H9 (cell line): ENCODE results near the gene SMAD6. TPM values are rescaled to one million over a fixed set of nuclear protein-coding genes. Genes with fewer than 3 reads are reported as not detected.

Experiments
- DNase-seq: peaks from one replicate; pipeline ENCODE4 v3.0.0-alpha.2; 2017
- H2AFZ ChIP-seq: one replicate; pipeline ENCODE4 v1.6.1; 2013; ENCODE audit warnings: mild to moderate bottlenecking, low read length, control low read depth, moderate library complexity
- H2AK5ac ChIP-seq: 2 replicates; pipeline ENCODE4 v1.6.1; 2013; ENCODE audit warnings: low read length, control low read depth, mixed read lengths; ENCODE audit not compliant: insufficient read length
- H2BK120ac ChIP-seq: one replicate; pipeline ENCODE4 v1.6.1; 2013; ENCODE audit warnings: low read depth, mild to moderate bottlenecking, low read length, control low read depth, inconsistent platforms; ENCODE audit not compliant: poor library complexity, severe bottlenecking
- H2BK12ac ChIP-seq: 2 replicates; pipeline ENCODE4 v1.6.1; 2013; ENCODE audit warnings: low read length, control low read depth, mixed read lengths, low read depth; ENCODE audit not compliant: insufficient read length
- H2BK15ac ChIP-seq: 2 replicates; pipeline ENCODE4 v1.6.1; 2013; ENCODE audit warnings: low read depth, low read length, control low read depth
- H2BK20ac ChIP-seq: one replicate; pipeline ENCODE4 v1.6.1; 2013; ENCODE audit warnings: low read depth, mild to moderate bottlenecking, low read length, control low read depth, inconsistent platforms; ENCODE audit not compliant: poor library complexity, severe bottlenecking
- H2BK5ac ChIP-seq: 2 replicates; pipeline ENCODE4 v1.6.1; 2013; ENCODE audit warnings: low read length, control low read depth, mixed read lengths; ENCODE audit not compliant: insufficient read length
- H3K14ac ChIP-seq: 2 replicates; pipeline ENCODE4 v1.6.1; 2013; ENCODE audit warnings: low read length, control low read depth; ENCODE audit not compliant: insufficient read depth
- H3K18ac ChIP-seq: 2 replicates; pipeline ENCODE4 v1.6.1; 2013; ENCODE audit warnings: low read depth, mild to moderate bottlenecking, mixed read lengths, low read length, control low read depth; ENCODE audit not compliant: insufficient read length
- H3K23ac ChIP-seq: 2 replicates; pipeline ENCODE4 v1.6.1; 2013; ENCODE audit warnings: low read length, control low read depth, mixed read lengths, low read depth; ENCODE audit not compliant: insufficient read length
- H3K23me2 ChIP-seq: 2 replicates; pipeline ENCODE4 v1.6.1; 2013; ENCODE audit warnings: low read depth, mild to moderate bottlenecking, mixed read lengths, low read length, control low read depth; ENCODE audit not compliant: insufficient read length, poor library complexity, severe bottlenecking
- H3K27ac ChIP-seq: 2 replicates; pipeline ENCODE4 v1.5.1; 2013; ENCODE audit warnings: low read length, control low read depth, mixed read lengths, low read depth; ENCODE audit not compliant: insufficient read length
- H3K27me3 ChIP-seq: 2 replicates; pipeline ENCODE4 v1.6.1; 2013; ENCODE audit warnings: low read length, control low read depth, inconsistent platforms; ENCODE audit not compliant: insufficient read depth
- H3K4ac ChIP-seq: 2 replicates; pipeline ENCODE4 v1.6.1; 2013; ENCODE audit warnings: low read depth, mild to moderate bottlenecking, control low read depth, inconsistent platforms, low read length, moderate library complexity
- H3K4me1 ChIP-seq: 2 replicates; pipeline ENCODE4 v1.6.1; 2013; ENCODE audit warnings: low read length, control low read depth, inconsistent platforms; ENCODE audit not compliant: insufficient read depth
- H3K4me2 ChIP-seq: 2 replicates; pipeline ENCODE4 v1.6.1; 2013; ENCODE audit warnings: low read length, control low read depth, mixed read lengths; ENCODE audit not compliant: insufficient read length, insufficient read depth
- H3K56ac ChIP-seq: 2 replicates; pipeline ENCODE4 v1.6.1; 2013; ENCODE audit warnings: low read depth, mild to moderate bottlenecking, mixed read lengths, low read length, control low read depth; ENCODE audit not compliant: insufficient read length
- H3K79me1 ChIP-seq: 2 replicates; pipeline ENCODE4 v1.6.1; 2013; ENCODE audit warnings: low read depth, mild to moderate bottlenecking, moderate library complexity, low read length, control low read depth, inconsistent platforms; ENCODE audit not compliant: insufficient read depth, poor library complexity, severe bottlenecking
- H3K79me2 ChIP-seq: 2 replicates; pipeline ENCODE4 v1.6.1; 2013; ENCODE audit warnings: low read length, control low read depth, inconsistent platforms; ENCODE audit not compliant: insufficient read depth
- H3K9ac ChIP-seq: 2 replicates; pipeline ENCODE4 v1.6.1; 2013; ENCODE audit warnings: low read length, control low read depth, mixed read lengths; ENCODE audit not compliant: insufficient read length; ENCODE audit errors: extremely low read depth
- H3K9me3 ChIP-seq: one replicate; pipeline ENCODE4 v1.6.1; 2013; ENCODE audit warnings: low read depth, low read length, inconsistent platforms; ENCODE audit not compliant: control insufficient read depth
- H3T11ph ChIP-seq: one replicate; pipeline ENCODE4 v1.6.1; 2013; ENCODE audit warnings: mild to moderate bottlenecking, low read length, control low read depth, inconsistent platforms
- H4K20me1 ChIP-seq: one replicate; pipeline ENCODE4 v1.6.1; 2013; ENCODE audit not compliant: control insufficient read depth, insufficient read length, insufficient read depth
- H4K5ac ChIP-seq: 2 replicates; pipeline ENCODE4 v1.6.1; 2013; ENCODE audit warnings: low read depth, mild to moderate bottlenecking, mixed read lengths, low read length, control low read depth; ENCODE audit not compliant: insufficient read length
- H4K8ac ChIP-seq: replicated peaks from 2 replicates; pipeline ENCODE4 v1.6.1; 2013; ENCODE audit warnings: low read length, control low read depth, mixed read lengths, low read depth; ENCODE audit not compliant: insufficient read length
- H4K91ac ChIP-seq: 2 replicates; pipeline ENCODE4 v1.6.1; 2013; ENCODE audit warnings: low read depth, mild to moderate bottlenecking, moderate library complexity, mixed read lengths, low read length, control low read depth; ENCODE audit not compliant: insufficient read length
- H3K27ac Mint-ChIP-seq, 3 experiments: 2 replicates in 2 of 3; 3 replicates in 1 of 3; pipeline ENCODE4 v1.8.0; 2020 to 2021; ENCODE audit warnings: mixed read lengths in 3 of 3, mild to moderate bottlenecking in 1 of 3, moderate library complexity in 1 of 3
- H3K27me3 Mint-ChIP-seq: 2 replicates; pipeline ENCODE4 v1.8.0; 2021; ENCODE audit warnings: low read depth, mild to moderate bottlenecking, moderate library complexity, mixed read lengths
- H3K36me3 Mint-ChIP-seq, 3 experiments: 2 replicates in 2 of 3; 3 replicates in 1 of 3; pipeline ENCODE4 v1.8.0; 2020 to 2021; ENCODE audit warnings: low read depth in 3 of 3, mixed read lengths in 3 of 3; ENCODE audit not compliant: insufficient read depth in 1 of 3
- H3K4me1 Mint-ChIP-seq, 2 experiments: 2 replicates each; pipeline ENCODE4 v1.8.0; 2020; ENCODE audit warnings: mixed read lengths in 2 of 2
- H3K4me3 Mint-ChIP-seq, 2 experiments: 2 replicates in 1 of 2; 3 replicates in 1 of 2; pipeline ENCODE4 v1.8.0; 2020 to 2021; ENCODE audit warnings: mild to moderate bottlenecking in 2 of 2, mixed read lengths in 2 of 2, moderate library complexity in 1 of 2
- H3K9me3 Mint-ChIP-seq, 2 experiments: 2 replicates in 1 of 2; 3 replicates in 1 of 2; pipeline ENCODE4 v1.8.0; 2020; ENCODE audit warnings: mild to moderate bottlenecking in 2 of 2, mixed read lengths in 2 of 2, moderate library complexity in 1 of 2
- whole genome bisulfite sequencing: extraction: QIAGEN DNeasy Blood & Tissue Kit; methylation state at CpG from one replicate; pipeline ENCODE4 v1.1.7; 2013; ENCODE audit warnings: missing lambda C conversion rate, low lambda C conversion rate, mixed read lengths; ENCODE audit not compliant: insufficient read length; ENCODE audit errors: extremely low coverage; 5-methylcytosine and 5-hydroxymethylcytosine counted together
- total RNA-seq: library from RNA; stranded (reverse); gene quantifications from 2 replicates; pipeline ENCODE4 v1.2.1, GENCODE V29; 2021
- TF ChIP-seq, protein P1 (sequence below): fragments of 200-600 bp; sonication (generic); conservative IDR thresholded peaks from 3 replicates; pipeline ENCODE4 v1.8.0; 2021; ENCODE audit warnings: antibody characterized with exemption, mild to moderate bottlenecking

SMAD6 gene
- total RNA-seq, 1 experiment from 2014 or later: 6.0 TPM

DNA sequence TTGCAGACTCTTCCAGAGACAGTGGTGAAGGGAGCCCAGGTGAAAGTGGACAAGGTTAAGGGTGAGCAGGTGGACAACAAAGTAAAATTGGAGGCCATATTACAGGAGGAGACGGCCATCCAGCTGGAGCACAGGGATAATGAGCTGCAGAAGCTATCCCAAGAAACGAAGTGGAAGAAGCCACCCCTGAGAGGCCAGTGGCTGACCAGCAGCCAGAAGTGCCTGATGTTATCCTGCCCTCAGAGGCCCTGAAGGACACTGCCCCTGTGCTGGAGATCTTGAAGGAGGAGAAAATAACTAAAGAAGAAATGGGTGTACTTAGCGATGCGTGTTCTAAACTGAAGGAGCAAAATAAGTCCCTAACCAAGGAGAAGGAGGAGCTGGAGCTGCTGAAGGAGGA, 107.6 kb downstream of the SMAD6 start:
- H3K4ac ChIP-seq: no peak overlapping the region
- no peaks in the 10 kb centered on the region for H3K79me1 ChIP-seq
- no peak overlapping the region for H4K8ac ChIP-seq
- no peaks in the 10 kb centered on the region for H4K20me1 ChIP-seq
- H3K9ac ChIP-seq: no peak overlapping the region
- no peak overlapping the region for H3K56ac ChIP-seq
- no peak overlapping the region for H3K4me2 ChIP-seq
- H3K27ac Mint-ChIP-seq: no peak overlapping the region
- H4K91ac ChIP-seq: no peak overlapping the region
- no peak overlapping the region for H3K23ac ChIP-seq
- no peak overlapping the region for H3K18ac ChIP-seq
- H3K4me3 Mint-ChIP-seq: no peak overlapping the region
- no peaks in the 10 kb centered on the region for H3K27me3 ChIP-seq
- H3K4me1 ChIP-seq: no peaks in the 10 kb centered on the region
- no peak overlapping the region for H2BK20ac ChIP-seq
- no peaks in the 10 kb centered on the region for H3K9me3 ChIP-seq
- H3K79me2 ChIP-seq: no peaks in the 10 kb centered on the region
- no peak overlapping the region for H2BK12ac ChIP-seq
- no peak overlapping the region for H2BK120ac ChIP-seq
- no peak overlapping the region for H3K14ac ChIP-seq
- H3T11ph ChIP-seq: no peak overlapping the region
- H3K23me2 ChIP-seq: no peaks in the 10 kb centered on the region
- TF ChIP-seq, protein P1, sequence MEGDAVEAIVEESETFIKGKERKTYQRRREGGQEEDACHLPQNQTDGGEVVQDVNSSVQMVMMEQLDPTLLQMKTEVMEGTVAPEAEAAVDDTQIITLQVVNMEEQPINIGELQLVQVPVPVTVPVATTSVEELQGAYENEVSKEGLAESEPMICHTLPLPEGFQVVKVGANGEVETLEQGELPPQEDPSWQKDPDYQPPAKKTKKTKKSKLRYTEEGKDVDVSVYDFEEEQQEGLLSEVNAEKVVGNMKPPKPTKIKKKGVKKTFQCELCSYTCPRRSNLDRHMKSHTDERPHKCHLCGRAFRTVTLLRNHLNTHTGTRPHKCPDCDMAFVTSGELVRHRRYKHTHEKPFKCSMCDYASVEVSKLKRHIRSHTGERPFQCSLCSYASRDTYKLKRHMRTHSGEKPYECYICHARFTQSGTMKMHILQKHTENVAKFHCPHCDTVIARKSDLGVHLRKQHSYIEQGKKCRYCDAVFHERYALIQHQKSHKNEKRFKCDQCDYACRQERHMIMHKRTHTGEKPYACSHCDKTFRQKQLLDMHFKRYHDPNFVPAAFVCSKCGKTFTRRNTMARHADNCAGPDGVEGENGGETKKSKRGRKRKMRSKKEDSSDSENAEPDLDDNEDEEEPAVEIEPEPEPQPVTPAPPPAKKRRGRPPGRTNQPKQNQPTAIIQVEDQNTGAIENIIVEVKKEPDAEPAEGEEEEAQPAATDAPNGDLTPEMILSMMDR: no peak
- H2AK5ac ChIP-seq: no peak overlapping the region
- H2BK15ac ChIP-seq: no peak overlapping the region
- H4K5ac ChIP-seq: no peak overlapping the region
- peaks cover 4% of the 10 kb centered on the region; the same call in 1 of the 2 replicates for H3K27me3 Mint-ChIP-seq
- no peak overlapping the region for H3K27ac ChIP-seq
- WGBS: no CpG with 5 or more reads among the region's 4 CpGs
- peaks cover 6 to 13% (median 10%) of the 10 kb centered on the region in 3 experiments for H3K36me3 Mint-ChIP-seq
- no peak for DNase-seq
- H3K4me1 Mint-ChIP-seq: peaks cover 8 to 12% of the 10 kb centered on the region in 2 experiments
- no peak overlapping the region for H2AFZ ChIP-seq
- H2BK5ac ChIP-seq: no peak overlapping the region
- H3K9me3 Mint-ChIP-seq: peaks cover 9 to 18% of the 10 kb centered on the region in 2 experiments
